ENCODE measurements around the gene ZNF844. TPM values are rescaled to one million over a fixed set of nuclear protein-coding genes. Genes with fewer than 3 reads are reported as not detected.

ZNF844 gene
- total and polyA plus RNA-seq, 2 experiments from 2014 or later: 3.0 to 11.2 TPM

DNA sequence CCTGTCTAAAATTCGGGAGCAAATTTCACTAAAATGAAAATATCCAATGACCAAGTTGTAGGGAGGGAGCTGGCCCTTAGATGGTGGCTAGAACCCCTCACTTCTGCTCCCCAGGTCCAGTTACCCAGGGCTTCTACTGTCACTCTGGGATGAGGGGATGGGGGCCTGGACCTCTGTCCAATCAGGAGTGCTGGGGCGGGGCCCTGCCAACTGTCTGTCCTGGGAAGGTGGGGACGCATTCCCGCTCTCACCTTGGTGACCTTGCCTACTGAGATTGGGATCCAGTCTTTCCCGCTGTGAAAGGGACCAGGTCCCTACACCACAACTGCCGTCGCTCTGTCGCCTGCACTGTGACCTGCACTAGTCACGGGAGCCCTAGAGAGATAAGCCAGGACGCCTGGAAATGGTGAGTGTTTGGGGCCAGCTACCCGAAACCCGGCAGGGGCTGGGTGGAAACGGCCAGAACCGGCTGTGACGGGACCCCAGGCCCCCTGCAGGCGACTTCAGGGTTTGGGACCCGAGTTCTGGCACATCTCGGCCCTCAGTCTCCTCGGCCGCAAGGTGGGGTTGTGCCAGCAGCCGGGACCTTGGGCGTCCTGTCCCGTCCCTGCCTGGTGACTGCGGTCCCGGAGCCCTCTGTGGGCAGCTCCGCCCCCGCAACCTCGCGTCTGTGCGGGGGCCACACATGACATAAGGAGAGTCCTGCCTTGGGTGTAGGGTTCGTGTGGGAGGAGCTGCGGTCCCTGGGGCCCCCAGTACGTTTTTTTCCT is 52.9 kb downstream of the ZNF844 start:
- H3K4me3 ChIP-seq: no peak overlapping the region
- H4K20me1 ChIP-seq (ENCODE audit: insufficient read depth, poor library complexity, severe bottlenecking): no peaks in the 10 kb centered on the region
- TF ChIP-seq, protein P1, sequence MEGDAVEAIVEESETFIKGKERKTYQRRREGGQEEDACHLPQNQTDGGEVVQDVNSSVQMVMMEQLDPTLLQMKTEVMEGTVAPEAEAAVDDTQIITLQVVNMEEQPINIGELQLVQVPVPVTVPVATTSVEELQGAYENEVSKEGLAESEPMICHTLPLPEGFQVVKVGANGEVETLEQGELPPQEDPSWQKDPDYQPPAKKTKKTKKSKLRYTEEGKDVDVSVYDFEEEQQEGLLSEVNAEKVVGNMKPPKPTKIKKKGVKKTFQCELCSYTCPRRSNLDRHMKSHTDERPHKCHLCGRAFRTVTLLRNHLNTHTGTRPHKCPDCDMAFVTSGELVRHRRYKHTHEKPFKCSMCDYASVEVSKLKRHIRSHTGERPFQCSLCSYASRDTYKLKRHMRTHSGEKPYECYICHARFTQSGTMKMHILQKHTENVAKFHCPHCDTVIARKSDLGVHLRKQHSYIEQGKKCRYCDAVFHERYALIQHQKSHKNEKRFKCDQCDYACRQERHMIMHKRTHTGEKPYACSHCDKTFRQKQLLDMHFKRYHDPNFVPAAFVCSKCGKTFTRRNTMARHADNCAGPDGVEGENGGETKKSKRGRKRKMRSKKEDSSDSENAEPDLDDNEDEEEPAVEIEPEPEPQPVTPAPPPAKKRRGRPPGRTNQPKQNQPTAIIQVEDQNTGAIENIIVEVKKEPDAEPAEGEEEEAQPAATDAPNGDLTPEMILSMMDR (IDR thresholded peaks at IDR 0.05; ENCODE audit: poor library complexity): no peak
- TF ChIP-seq EZH2 (IDR thresholded peaks at IDR 0.05; ENCODE audit: borderline replicate concordance): no peak
- TF ChIP-seq EZH2phosphoT487 (IDR thresholded peaks at IDR 0.05; ENCODE audit: low read depth, severe bottlenecking, unreplicated experiment): no peak
- 96% methylated on average over 31 of the region's 33 CpGs for WGBS (ENCODE audit: low lambda C conversion rate, missing lambda C conversion rate)
- H3K27ac ChIP-seq: no peak overlapping the region
- no peak overlapping the region for H2AFZ ChIP-seq
- H3K27me3 ChIP-seq: no peaks in the 10 kb centered on the region
- H3K9me3 ChIP-seq (ENCODE audit: low read depth): no peaks in the 10 kb centered on the region
- no peak for DNase-seq (ENCODE audit: low spot score)
- no peak overlapping the region for H3K4me2 ChIP-seq
- H3K4me1 ChIP-seq (ENCODE audit: insufficient read depth): no peaks in the 10 kb centered on the region
- H3K79me2 ChIP-seq: no peaks in the 10 kb centered on the region
- peaks cover 6% of the 10 kb centered on the region for H3K36me3 ChIP-seq (replicated peaks; ENCODE audit: insufficient read depth, low read depth)
- H3K9me2 ChIP-seq (replicated peaks; ENCODE audit: insufficient read depth): no peaks in the 10 kb centered on the region

DNA sequence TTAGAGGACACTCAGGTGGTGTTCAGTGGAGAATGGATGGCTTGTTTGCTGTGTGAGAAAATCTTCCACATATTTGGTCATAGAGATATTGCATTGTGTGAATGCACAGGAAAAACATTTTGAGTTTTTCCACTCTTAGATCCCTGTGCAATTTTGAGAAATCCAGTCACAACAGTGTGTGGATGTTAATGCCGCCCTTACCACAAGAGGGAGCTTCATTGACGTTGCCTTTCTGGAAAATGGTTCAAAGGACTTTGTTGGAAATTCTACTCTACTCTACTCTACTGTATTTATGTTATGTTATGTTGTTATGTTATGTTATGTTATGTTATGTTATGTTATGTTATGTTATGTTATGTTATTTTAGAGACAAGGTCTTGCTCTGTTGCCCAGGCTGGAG is 62.2 kb downstream of the ZNF844 start:
- peaks cover 6% of the 10 kb centered on the region for H3K9me3 ChIP-seq (ENCODE audit: low read depth)
- no peaks in the 10 kb centered on the region for H3K9me2 ChIP-seq (replicated peaks; ENCODE audit: insufficient read depth)
- H4K20me1 ChIP-seq (ENCODE audit: insufficient read depth, poor library complexity, severe bottlenecking): no peaks in the 10 kb centered on the region
- 40% methylated on average over 2 of the region's 2 CpGs for WGBS (ENCODE audit: low lambda C conversion rate, missing lambda C conversion rate)
- no peak for DNase-seq (ENCODE audit: low spot score)
- no peak overlapping the region for H3K27ac ChIP-seq
- H3K4me2 ChIP-seq: no peak overlapping the region
- no peaks in the 10 kb centered on the region for H3K4me1 ChIP-seq (ENCODE audit: insufficient read depth)
- H3K4me3 ChIP-seq: no peak overlapping the region
- no peak overlapping the region for H2AFZ ChIP-seq
- TF ChIP-seq EZH2 (IDR thresholded peaks at IDR 0.05; ENCODE audit: borderline replicate concordance): no peak
- TF ChIP-seq, protein P1 (IDR thresholded peaks at IDR 0.05; ENCODE audit: poor library complexity): peak; percentile 33
- no peaks in the 10 kb centered on the region for H3K36me3 ChIP-seq (replicated peaks; ENCODE audit: insufficient read depth, low read depth)
- no peaks in the 10 kb centered on the region for H3K27me3 ChIP-seq
- no peaks in the 10 kb centered on the region for H3K79me2 ChIP-seq

Small RNAs within 50 kb of the gene (small RNA-seq; reads per million reads assigned to genes)
- gene RF00019: not detected
- gene RNA5SP465: not detected
- not detected for gene RNA5SP466
- gene RNA5SP467: not detected

Other genes starting within 250 kb of the ZNF844 start
- gene ZNF439, start 216.0 kb upstream of the ZNF844 start, total RNA-seq: 3.8 and 4.6 TPM in 2 replicates
- 2.3 and 2.6 TPM in 2 replicates for gene ZNF439, start 216.0 kb upstream of the ZNF844 start, polyA plus RNA-seq
- gene ZNF69, start 176.9 kb upstream of the ZNF844 start, total RNA-seq: 24.6 and 51.7 TPM in 2 replicates
- 13.7 and 13.8 TPM in 2 replicates for gene ZNF69, start 176.9 kb upstream of the ZNF844 start, polyA plus RNA-seq
- gene ZNF700, start 139.6 kb upstream of the ZNF844 start, total RNA-seq: 7.5 and 11.7 TPM in 2 replicates
- 3.6 and 5.6 TPM in 2 replicates for gene ZNF700, start 139.6 kb upstream of the ZNF844 start, polyA plus RNA-seq
- gene ZNF763, start 99.7 kb upstream of the ZNF844 start, total RNA-seq: 1.7 and 3.0 TPM in 2 replicates
- 1.2 and 2.8 TPM in 2 replicates for gene ZNF763, start 99.7 kb upstream of the ZNF844 start, polyA plus RNA-seq
- gene ZNF433, start 29.1 kb upstream of the ZNF844 start, total RNA-seq: 6.1 and 8.1 TPM in 2 replicates
- 5.6 and 9.0 TPM in 2 replicates for gene ZNF433, start 29.1 kb upstream of the ZNF844 start, polyA plus RNA-seq
- 0.32 and 0.77 TPM in 2 replicates for gene ZNF878, start 11.8 kb upstream of the ZNF844 start, total RNA-seq
- gene ZNF878, start 11.8 kb upstream of the ZNF844 start, polyA plus RNA-seq: 0.91 TPM in 1 of 2 replicates, not detected in the other
- 4.7 and 5.3 TPM in 2 replicates for gene ZNF20, start 75.6 kb downstream of the ZNF844 start, total RNA-seq
- gene ZNF20, start 75.6 kb downstream of the ZNF844 start, polyA plus RNA-seq: 1.2 and 2.4 TPM in 2 replicates
- gene ZNF625, start 92.0 kb downstream of the ZNF844 start, total RNA-seq: 9.7 and 10.3 TPM in 2 replicates
- 1.8 and 2.3 TPM in 2 replicates for gene ZNF625, start 92.0 kb downstream of the ZNF844 start, polyA plus RNA-seq
- 9.2 and 10.0 TPM in 2 replicates for gene ZNF136, start 98.4 kb downstream of the ZNF844 start, total RNA-seq
- 5.3 and 7.1 TPM in 2 replicates for gene ZNF136, start 98.4 kb downstream of the ZNF844 start, polyA plus RNA-seq
- 10.9 and 11.7 TPM in 2 replicates for gene ZNF44, start 230.2 kb downstream of the ZNF844 start, total RNA-seq
- gene ZNF44, start 230.2 kb downstream of the ZNF844 start, polyA plus RNA-seq: 9.9 and 10.0 TPM in 2 replicates

All from hepatocyte (in vitro differentiated cells).